HCT116 (cell line): ENCODE data around the gene GM2A. TPM values are rescaled to one million over a fixed set of nuclear protein-coding genes. Genes with fewer than 3 reads are reported as not detected.

ENCODE experiments used
- ATAC-seq: fragments of 200-7000 bp; cut with Tn5 transposase; 2 replicates; pipeline ENCODE4 v1.9.1; 2020; ENCODE audit warnings: mild to moderate bottlenecking, moderate library complexity
- BruUV-seq: library from RNA; stranded (reverse); fragments of 400-500 nt; replicated peaks from 2 replicates; lab custom pipeline; 2021; lab: Mats Ljungman, UMichigan
- CTCF ChIA-PET: fragments of 300-600 bp; sonication (Branson Sonifier 250); formaldehyde crosslinking; loops from one replicate; lab custom pipeline; 2021; ENCODE audit warnings: antibody characterized with exemption; lab: Charles Lee
- POLR2A ChIA-PET: fragments of 300-600, 350-600 bp; sonication (Branson Sonifier 250); formaldehyde crosslinking; loops from one replicate; lab custom pipeline; 2021; ENCODE audit warnings: antibody characterized with exemption; lab: Charles Lee
- RAD21 ChIA-PET, 2 experiments: fragments of 300-600 bp; sonication (Branson Sonifier 250); formaldehyde crosslinking; loops; one replicate each; lab custom pipeline; 2023; ENCODE audit warnings: low total read pairs in 2 of 2; ENCODE audit not compliant: uncharacterized antibody in 2 of 2, unreplicated experiment in 2 of 2, low non-redundant PET in 1 of 2; lab: Charles Lee
- DNase-seq: peaks from one replicate; pipeline ENCODE4 v3.0.0-alpha.2; 2010; ENCODE audit warnings: low read depth, low spot score
- H2AFZ ChIP-seq: fragments of 200-600 bp; shearing (Covaris generic), sonication (generic); 2 replicates; pipeline ENCODE4 v1.6.1; 2017; ENCODE audit warnings: low read depth, mixed run types, mixed read lengths, antibody characterized with exemption, low read length; ENCODE audit not compliant: poor library complexity, severe bottlenecking
- H3K27ac ChIP-seq: 2 replicates; pipeline ENCODE4 v1.5.1; 2012; ENCODE audit warnings: low read depth, low read length
- H3K27me3 ChIP-seq: fragments of 200-600 bp; sonication (generic); 2 replicates; pipeline ENCODE4 v1.6.1; 2016; ENCODE audit warnings: mixed run types, low read length, mixed read lengths; ENCODE audit not compliant: insufficient read depth
- H3K36me3 ChIP-seq, 2 experiments: fragments of 200-500 bp in 1 of 2; fragments of 200-600 bp in 1 of 2; sonication (Bioruptor generic) in 1 of 2; sonication (generic) in 1 of 2; 2 replicates each; pipeline versions ENCODE4 v1.5.1 to v1.6.1; 2014 to 2016; ENCODE audit warnings: low read length in 2 of 2, inconsistent platforms in 1 of 2, mixed read lengths in 1 of 2, mixed run types in 1 of 2; ENCODE audit not compliant: insufficient read depth in 2 of 2, control insufficient read depth in 1 of 2
- H3K4me1 ChIP-seq, 2 experiments: fragments of 200-600 bp in 1 of 2; sonication (generic) in 1 of 2; 2 replicates each; pipeline versions ENCODE4 v1.5.1 to v1.6.1; 2012 to 2017; ENCODE audit warnings: low read length in 2 of 2, inconsistent platforms in 1 of 2, mild to moderate bottlenecking in 1 of 2, mixed read lengths in 1 of 2, mixed run types in 1 of 2, moderate library complexity in 1 of 2; ENCODE audit not compliant: insufficient read depth in 2 of 2, control insufficient read depth in 1 of 2
- H3K4me2 ChIP-seq: fragments of 200-600 bp; sonication (generic); 2 replicates; pipeline ENCODE4 v1.6.1; 2017; ENCODE audit warnings: mixed run types, low read length, mixed read lengths
- H3K4me3 ChIP-seq, 2 experiments: fragments of 200-600 bp in 1 of 2; sonication (generic) in 1 of 2; replicated peaks in 1 of 2; 2 replicates each; pipeline ENCODE4 v1.5.1; 2011 to 2016; ENCODE audit warnings: low read length in 2 of 2, control low read depth in 1 of 2, low read depth in 1 of 2, mild to moderate bottlenecking in 1 of 2, mixed read lengths in 1 of 2, mixed run types in 1 of 2
- H3K79me2 ChIP-seq: fragments of 200-600 bp; sonication (generic); 2 replicates; pipeline ENCODE4 v1.6.1; 2017; ENCODE audit warnings: mild to moderate bottlenecking, mixed run types, low read length, moderate library complexity, mixed read lengths; ENCODE audit not compliant: insufficient read depth
- H3K9ac ChIP-seq: fragments of 200-600 bp; sonication (generic); 2 replicates; pipeline ENCODE4 v1.6.1; 2016; ENCODE audit warnings: low read length, mixed read lengths
- H3K9me2 ChIP-seq: fragments of 200-600 bp; sonication (generic), shearing (Covaris generic); 2 replicates; pipeline ENCODE4 v1.6.1; 2017; ENCODE audit warnings: mixed run types, mild to moderate bottlenecking, moderate library complexity; ENCODE audit not compliant: insufficient read depth
- H3K9me3 ChIP-seq, 2 experiments: fragments of 200-500 bp in 1 of 2; fragments of 200-600 bp in 1 of 2; sonication (Bioruptor generic) in 1 of 2; sonication (generic) in 1 of 2; 2 replicates each; pipeline ENCODE4 v1.6.1; 2014 to 2017; ENCODE audit warnings: low read length in 2 of 2, mixed read lengths in 2 of 2, inconsistent platforms in 1 of 2, low read depth in 1 of 2, mild to moderate bottlenecking in 1 of 2, mixed run types in 1 of 2, moderate library complexity in 1 of 2; ENCODE audit not compliant: control insufficient read depth in 1 of 2, insufficient read depth in 1 of 2
- H4K20me1 ChIP-seq: fragments of 200-600 bp; sonication (generic), shearing (Covaris generic); 2 replicates; pipeline ENCODE4 v1.6.1; 2017; ENCODE audit warnings: mixed run types, mild to moderate bottlenecking, moderate library complexity; ENCODE audit not compliant: insufficient read depth
- CTCF ChIP-seq, 3 experiments: fragments of 200-600 bp in 1 of 3; sonication (generic) in 1 of 3; IDR thresholded peaks in 2 of 3; conservative IDR thresholded peaks in 1 of 3; 2 replicates each; pipeline ENCODE4 v1.5.1; 2012 to 2017; ENCODE audit warnings: low read depth in 2 of 3, low read length in 2 of 3, antibody characterized with exemption in 1 of 3, borderline replicate concordance in 1 of 3, control low read depth in 1 of 3, mild to moderate bottlenecking in 1 of 3, mixed read lengths in 1 of 3, mixed run types in 1 of 3, moderate library complexity in 1 of 3; ENCODE audit not compliant: insufficient read depth in 1 of 3
- ELF1 ChIP-seq: IDR thresholded peaks from 2 replicates; pipeline ENCODE4 v1.6.1; 2012; ENCODE audit warnings: low read depth, borderline replicate concordance
- EZH2 ChIP-seq: fragments of 200-600 bp; sonication (generic); IDR thresholded peaks from 2 replicates; pipeline ENCODE4 v1.6.1; 2017; ENCODE audit warnings: antibody characterized with exemption, mixed run types
- REST ChIP-seq: IDR thresholded peaks from 2 replicates; pipeline ENCODE4 v1.6.1; 2012; ENCODE audit warnings: low read depth
- SP1 ChIP-seq: IDR thresholded peaks from 2 replicates; pipeline ENCODE4 v1.6.1; 2012; ENCODE audit warnings: low read depth
- ZFX ChIP-seq: fragments of 450-650 bp; IDR thresholded peaks from 2 replicates; pipeline ENCODE4 v1.6.1; 2017
- intact Hi-C: fragments of 100-400 bp; cut with micrococcal nuclease; formaldehyde crosslinking; loops from 2 replicates; pipeline ENCODE4 v1.10.0; 2022
- total RNA-seq: library from RNA; stranded (reverse); gene quantifications from one replicate; pipeline ENCODE4 v1.2.1, GENCODE V29; 2021; ENCODE audit not compliant: unreplicated experiment
- TF ChIP-seq, protein P1 (sequence below): IDR thresholded peaks from 2 replicates; pipeline ENCODE4 v1.6.1; 2012

The GM2A gene
- total RNA-seq, 1 experiment from 2014 or later = 25.0 TPM

DNA sequence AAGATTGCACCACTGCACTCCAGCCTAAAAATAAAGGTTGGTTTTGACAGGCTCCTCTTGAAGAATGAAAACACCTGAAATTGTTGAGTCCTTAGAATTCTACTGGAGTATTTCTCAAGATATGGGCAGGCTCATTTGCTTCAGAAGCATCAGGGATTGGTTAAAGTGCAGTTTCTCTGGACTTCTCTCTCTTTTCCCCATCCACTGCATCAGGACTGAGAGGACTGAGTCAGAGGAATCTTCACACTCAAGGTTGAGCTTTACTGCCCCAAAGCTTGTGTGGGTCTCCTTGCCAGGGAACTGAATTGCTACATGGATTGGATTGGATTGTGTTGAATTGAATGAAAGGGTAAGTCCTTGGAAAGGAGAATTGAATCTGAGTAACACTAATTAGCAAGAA lies 21.6 kb upstream of the GM2A start:
- Histone ChIP-seq H4K20me1 (no peaks in the 10 kb centered on the region), H3K79me2 (no peaks in the 10 kb centered on the region), H3K4me1 (no peaks in the 10 kb centered on the region), H3K4me3 (no peak overlapping the region), H3K4me2 (no peak overlapping the region), H3K27me3 (no peaks in the 10 kb centered on the region), H3K9ac (no peak overlapping the region), H3K9me2 (no peaks in the 10 kb centered on the region), H3K36me3 (no peaks in the 10 kb centered on the region), H3K9me3 (no peaks in the 10 kb centered on the region), H3K27ac (no peak overlapping the region)
- RAD21 ChIA-PET = no interaction called here
- ATAC-seq (no peak), DNase-seq (no peak)
- POLR2A ChIA-PET = interaction anchor here (0.5 kb wide), 1 partner anchor 203 kb away, joined by 3 read pairs; no protein-coding TSS in a partner anchor
- CTCF ChIA-PET = no interaction called here
- intact Hi-C loops = loop anchor here (10.0 kb wide), 1 partner anchor 227 kb away; no protein-coding TSS in a partner anchor
- BruUV-seq = no TSS peak
- TF ChIP-seq, protein P1, sequence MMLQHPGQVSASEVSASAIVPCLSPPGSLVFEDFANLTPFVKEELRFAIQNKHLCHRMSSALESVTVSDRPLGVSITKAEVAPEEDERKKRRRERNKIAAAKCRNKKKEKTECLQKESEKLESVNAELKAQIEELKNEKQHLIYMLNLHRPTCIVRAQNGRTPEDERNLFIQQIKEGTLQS = no peak
- no peak for TF ChIP-seq ELF1
- no peak for TF ChIP-seq EZH2
- no peak for TF ChIP-seq ZFX
- TF ChIP-seq REST = no peak
- TF ChIP-seq CTCF (IDR thresholded peaks at IDR 0.05 in 2 of 3, conservative IDR thresholded peaks at IDR 0.05 in 1 of 3; ENCODE audit: borderline replicate concordance in 1 of 3, insufficient read depth in 1 of 3, low read depth in 2 of 3, low read length in 2 of 3) = no peak
- TF ChIP-seq SP1 = no peak
- TF ChIP-seq, all 23 proteins: peak for 0
- no peak overlapping the region for H2AFZ ChIP-seq
